OCI-LY3 (cell line): ENCODE measurements around the gene TPD52L2.

Source experiments
- CTCF ChIP-seq: fragments of 200-600, 300-600 bp; sonication (generic); IDR thresholded peaks from 2 replicates; pipeline ENCODE4 v1.5.1; 2014; ENCODE audit warnings: antibody characterized with exemption, low read length, low read depth
- EZH2phosphoT487 ChIP-seq: fragments of 200-600 bp; shearing (Covaris generic); IDR thresholded peaks from 2 replicates; pipeline ENCODE4 v1.6.1; 2018; ENCODE audit warnings: antibody characterized with exemption, mixed run types, low read depth

GRCh38 chr20:63885264-63886053 lies 20.4 kb downstream of the TPD52L2 start:
- TF ChIP-seq CTCF = no peak
- no peak for TF ChIP-seq EZH2phosphoT487
